ENCODE results near the gene RIMKLB. TPM values are rescaled to one million over a fixed set of nuclear protein-coding genes. Genes with fewer than 3 reads are reported as not detected.

Gene RIMKLB
- total RNA-seq, 1 experiment from 2014 or later = 0.39 TPM

DNA sequence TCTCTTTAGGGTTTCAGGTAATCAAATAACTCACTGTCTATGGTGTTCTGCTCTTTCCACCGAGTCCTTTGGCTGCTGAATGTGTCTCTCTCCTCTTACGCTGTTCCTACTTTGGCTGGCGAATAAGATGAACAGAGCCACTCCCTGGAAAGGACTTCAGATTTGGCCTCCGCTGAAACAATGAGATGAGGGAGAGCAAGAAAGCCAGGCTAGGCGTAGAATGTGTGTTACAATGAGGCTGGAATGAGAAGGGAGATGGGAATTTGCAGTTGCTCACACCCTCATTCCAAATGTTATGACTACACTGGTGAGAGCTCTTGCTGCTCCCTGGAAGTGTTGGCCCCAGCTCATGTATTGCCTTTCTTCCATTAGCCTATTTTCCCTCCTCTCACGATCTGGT, 35.2 kb upstream of the RIMKLB start, which contains the start of gene MFAP5:
Gene MFAP5, minus strand, starts transcription at position 234 of the 400 bp plus-strand sequence. CDS start 722 bp downstream, outside the sequence.
- DNase-seq (ENCODE audit: low read depth, low spot score) = no peak
- no TSS peak for BruUV-seq (replicated peaks)
- no peak within 1 kb of the TSS for H3K9ac ChIP-seq (ENCODE audit: low read length)
- H3K4me2 ChIP-seq (ENCODE audit: low read length) = no peak within 1 kb of the TSS
- ChIA-PET POLR2A (no interaction called here), CTCF (no interaction called here), RAD21 (ENCODE audit: low non-redundant PET in 1 of 2, low total read pairs in 2 of 2, uncharacterized antibody in 2 of 2, unreplicated experiment in 2 of 2) (interaction anchor here in 1 of 2 experiments (0.5 kb wide), 1 partner anchor 365 kb away, joined by 3 read pairs; no protein-coding TSS in a partner anchor)
- no peaks in the 10 kb centered on the region for H3K9me3 ChIP-seq (ENCODE audit: control insufficient read depth in 1 of 2, insufficient read depth in 1 of 2, low read depth in 1 of 2, low read length in 2 of 2)
- H2AFZ ChIP-seq (ENCODE audit: low read depth, low read length, poor library complexity, severe bottlenecking) = no peak within 1 kb of the TSS
- H3K36me3 ChIP-seq (ENCODE audit: control insufficient read depth in 1 of 2, insufficient read depth in 2 of 2, low read length in 2 of 2) = no peaks in the 10 kb centered on the region
- no peak within 1 kb of the TSS for H3K27ac ChIP-seq (ENCODE audit: low read depth, low read length)
- no peaks in the 10 kb centered on the region for H3K9me2 ChIP-seq (ENCODE audit: insufficient read depth)
- no peak for ATAC-seq
- intact Hi-C loops (cut with micrococcal nuclease) = no loop called here
- H3K79me2 ChIP-seq (ENCODE audit: insufficient read depth, low read length) = no peaks in the 10 kb centered on the region
- no peak for TF ChIP-seq SIN3A (IDR thresholded peaks at IDR 0.05; ENCODE audit: low read depth)
- TF ChIP-seq, protein P1, sequence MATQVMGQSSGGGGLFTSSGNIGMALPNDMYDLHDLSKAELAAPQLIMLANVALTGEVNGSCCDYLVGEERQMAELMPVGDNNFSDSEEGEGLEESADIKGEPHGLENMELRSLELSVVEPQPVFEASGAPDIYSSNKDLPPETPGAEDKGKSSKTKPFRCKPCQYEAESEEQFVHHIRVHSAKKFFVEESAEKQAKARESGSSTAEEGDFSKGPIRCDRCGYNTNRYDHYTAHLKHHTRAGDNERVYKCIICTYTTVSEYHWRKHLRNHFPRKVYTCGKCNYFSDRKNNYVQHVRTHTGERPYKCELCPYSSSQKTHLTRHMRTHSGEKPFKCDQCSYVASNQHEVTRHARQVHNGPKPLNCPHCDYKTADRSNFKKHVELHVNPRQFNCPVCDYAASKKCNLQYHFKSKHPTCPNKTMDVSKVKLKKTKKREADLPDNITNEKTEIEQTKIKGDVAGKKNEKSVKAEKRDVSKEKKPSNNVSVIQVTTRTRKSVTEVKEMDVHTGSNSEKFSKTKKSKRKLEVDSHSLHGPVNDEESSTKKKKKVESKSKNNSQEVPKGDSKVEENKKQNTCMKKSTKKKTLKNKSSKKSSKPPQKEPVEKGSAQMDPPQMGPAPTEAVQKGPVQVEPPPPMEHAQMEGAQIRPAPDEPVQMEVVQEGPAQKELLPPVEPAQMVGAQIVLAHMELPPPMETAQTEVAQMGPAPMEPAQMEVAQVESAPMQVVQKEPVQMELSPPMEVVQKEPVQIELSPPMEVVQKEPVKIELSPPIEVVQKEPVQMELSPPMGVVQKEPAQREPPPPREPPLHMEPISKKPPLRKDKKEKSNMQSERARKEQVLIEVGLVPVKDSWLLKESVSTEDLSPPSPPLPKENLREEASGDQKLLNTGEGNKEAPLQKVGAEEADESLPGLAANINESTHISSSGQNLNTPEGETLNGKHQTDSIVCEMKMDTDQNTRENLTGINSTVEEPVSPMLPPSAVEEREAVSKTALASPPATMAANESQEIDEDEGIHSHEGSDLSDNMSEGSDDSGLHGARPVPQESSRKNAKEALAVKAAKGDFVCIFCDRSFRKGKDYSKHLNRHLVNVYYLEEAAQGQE (IDR thresholded peaks at IDR 0.05; ENCODE audit: low read depth) = no peak
- TF ChIP-seq RAD21 (IDR thresholded peaks at IDR 0.05; ENCODE audit: low read depth) = no peak
- no peak for TF ChIP-seq MAX (IDR thresholded peaks at IDR 0.05)
- no peak for TF ChIP-seq SP1 (IDR thresholded peaks at IDR 0.05; ENCODE audit: low read depth)
- no peak for TF ChIP-seq EZH2phosphoT487 (IDR thresholded peaks at IDR 0.05; ENCODE audit: borderline replicate concordance)
- TF ChIP-seq ZNF274 (IDR thresholded peaks at IDR 0.05; ENCODE audit: low read depth, low read length) = no peak
- no peaks in the 10 kb centered on the region for H4K20me1 ChIP-seq (ENCODE audit: insufficient read depth)
- no peak within 1 kb of the TSS for H3K4me3 ChIP-seq (replicated peaks in 1 of 2; ENCODE audit: low read depth in 1 of 2, low read length in 2 of 2)
- H3K4me1 ChIP-seq (ENCODE audit: control insufficient read depth in 1 of 2, insufficient read depth in 2 of 2, low read length in 2 of 2) = 0 out of 4 replicates have a peak, but pooled peaks cover 0 to 3% of the 10 kb centered on the region in 2 experiments
- H3K27me3 ChIP-seq (ENCODE audit: insufficient read depth, low read length) = peaks cover 16% of the 10 kb centered on the region

Data from HCT116 (cell line).